ENCODE measurements around the gene AKAP1. TPM values are rescaled to one million over a fixed set of nuclear protein-coding genes. Genes with fewer than 3 reads are reported as not detected.
"Not testable (repeated sequence)": the region's sequence is repeated elsewhere in the genome, so short reads cannot be mapped to it uniquely, and the experiment has no call there.

The AKAP1 gene
- polyA plus RNA-seq, 10 donors = 39.6 to 83.3 (median 63.5) TPM

DNA sequence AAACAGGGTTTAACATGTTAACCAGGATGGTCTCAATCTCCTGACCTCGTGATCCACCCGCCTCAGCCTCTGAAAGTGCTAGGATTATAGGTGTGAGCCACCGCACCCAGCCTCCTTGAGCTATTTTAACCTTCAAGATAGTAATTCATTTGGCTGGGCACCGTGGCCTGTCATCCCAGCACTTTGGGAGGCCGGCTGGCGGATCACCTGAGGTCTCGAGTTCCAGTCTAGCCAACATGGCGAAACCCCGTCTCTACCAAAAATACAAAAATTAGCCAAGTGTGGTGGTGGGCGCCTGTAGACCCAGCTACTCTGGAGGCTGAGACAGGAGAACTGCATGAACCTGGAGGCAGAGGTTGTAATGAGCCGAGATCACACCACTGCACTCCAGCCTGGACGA lies 17.6 kb downstream of the AKAP1 start:
- DNase-seq = not testable (repeated sequence)

DNA sequence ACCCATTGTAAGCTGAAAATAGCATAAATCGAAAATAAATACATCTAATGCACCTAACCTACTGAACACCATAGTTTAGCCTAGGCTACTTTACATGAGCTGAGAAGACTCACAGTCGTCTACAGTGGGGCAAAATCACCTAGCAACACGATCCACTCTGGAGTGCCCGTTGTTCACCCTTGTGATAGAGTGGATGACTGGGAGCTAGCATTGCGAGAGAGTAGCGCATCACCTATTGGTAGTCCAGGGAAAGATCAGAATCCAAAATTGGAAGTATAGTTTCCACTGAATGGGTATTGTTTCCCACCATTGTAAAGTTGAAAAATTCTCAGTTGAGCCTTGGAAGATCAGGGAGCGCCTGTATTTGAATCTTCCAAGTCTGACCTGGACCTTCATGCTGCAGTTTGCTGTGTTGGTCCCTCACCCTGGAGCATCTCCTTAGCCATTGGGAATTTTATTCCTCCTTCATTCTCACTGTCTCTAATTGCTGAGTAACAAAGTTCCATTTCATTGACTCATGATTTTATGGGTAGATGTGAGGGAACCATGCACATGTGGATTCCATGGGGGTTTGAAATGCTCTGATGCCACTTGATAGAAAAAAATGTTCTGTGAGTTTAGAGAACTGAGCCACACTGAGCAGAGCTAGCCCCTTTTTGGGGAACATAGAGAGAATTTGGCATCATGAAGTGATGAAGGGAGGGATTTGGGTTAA lies 19.6 kb downstream of the AKAP1 start:
- no peak for DNase-seq

DNA sequence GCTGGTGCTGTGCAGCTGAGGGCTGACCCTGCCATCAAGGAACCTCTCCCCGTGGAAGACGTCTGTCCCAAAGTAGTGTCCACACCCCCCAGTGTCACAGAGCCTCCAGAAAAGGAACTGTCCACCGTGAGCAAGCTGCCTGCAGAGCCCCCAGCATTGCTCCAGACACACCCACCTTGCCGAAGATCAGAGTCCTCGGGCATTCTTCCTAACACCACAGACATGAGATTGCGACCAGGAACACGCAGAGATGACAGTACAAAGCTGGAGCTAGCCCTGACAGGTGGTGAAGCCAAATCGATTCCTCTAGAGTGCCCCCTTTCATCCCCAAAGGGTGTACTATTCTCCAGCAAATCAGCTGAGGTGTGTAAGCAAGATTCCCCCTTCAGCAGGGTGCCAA lies 20.5 kb downstream of the AKAP1 start:
- DNase-seq = no peak

DNA sequence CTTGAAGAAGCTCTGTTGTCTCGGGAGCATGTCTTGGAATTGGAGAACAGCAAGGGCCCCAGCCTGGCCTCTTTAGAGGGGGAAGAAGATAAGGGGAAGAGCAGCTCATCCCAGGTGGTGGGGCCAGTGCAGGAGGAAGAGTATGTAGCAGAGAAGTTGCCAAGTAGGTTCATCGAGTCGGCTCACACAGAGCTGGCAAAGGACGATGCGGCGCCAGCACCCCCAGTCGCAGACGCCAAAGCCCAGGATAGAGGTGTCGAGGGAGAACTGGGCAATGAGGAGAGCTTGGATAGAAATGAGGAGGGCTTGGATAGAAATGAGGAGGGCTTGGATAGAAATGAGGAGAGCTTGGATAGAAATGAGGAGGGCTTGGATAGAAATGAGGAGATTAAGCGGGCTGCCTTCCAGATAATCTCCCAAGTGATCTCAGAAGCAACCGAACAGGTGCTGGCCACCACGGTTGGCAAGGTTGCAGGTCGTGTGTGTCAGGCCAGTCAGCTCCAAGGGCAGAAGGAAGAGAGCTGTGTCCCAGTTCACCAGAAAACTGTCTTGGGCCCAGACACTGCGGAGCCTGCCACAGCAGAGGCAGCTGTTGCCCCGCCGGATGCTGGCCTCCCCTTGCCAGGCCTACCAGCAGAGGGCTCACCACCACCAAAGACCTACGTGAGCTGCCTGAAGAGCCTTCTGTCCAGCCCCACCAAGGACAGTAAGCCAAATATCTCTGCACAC lies 21.2 kb downstream of the AKAP1 start:
- peak in 1 of 3 donors; percentile 34 for DNase-seq

DNA sequence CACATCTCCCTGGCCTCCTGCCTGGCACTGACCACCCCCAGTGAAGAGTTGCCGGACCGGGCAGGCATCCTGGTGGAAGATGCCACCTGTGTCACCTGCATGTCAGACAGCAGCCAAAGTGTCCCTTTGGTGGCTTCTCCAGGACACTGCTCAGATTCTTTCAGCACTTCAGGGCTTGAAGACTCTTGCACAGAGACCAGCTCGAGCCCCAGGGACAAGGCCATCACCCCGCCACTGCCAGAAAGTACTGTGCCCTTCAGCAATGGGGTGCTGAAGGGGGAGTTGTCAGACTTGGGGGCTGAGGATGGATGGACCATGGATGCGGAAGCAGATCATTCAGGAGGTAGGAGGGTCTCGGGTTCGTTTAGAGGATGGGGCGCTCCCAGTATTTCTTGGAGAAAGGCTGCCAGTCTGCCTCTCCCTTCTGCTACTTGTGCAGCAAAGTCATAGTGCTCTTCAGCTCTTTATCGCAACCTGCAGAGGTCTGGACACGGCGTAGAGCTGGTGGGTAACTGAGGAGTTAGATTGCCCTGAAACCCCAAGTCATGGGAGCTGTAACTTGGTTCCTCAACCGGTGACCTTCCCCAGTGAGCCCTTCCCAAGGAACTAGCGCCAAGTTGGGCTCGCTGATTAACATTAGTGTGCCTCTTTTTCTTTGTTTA lies 21.9 kb downstream of the AKAP1 start:
- no peak for DNase-seq

DNA sequence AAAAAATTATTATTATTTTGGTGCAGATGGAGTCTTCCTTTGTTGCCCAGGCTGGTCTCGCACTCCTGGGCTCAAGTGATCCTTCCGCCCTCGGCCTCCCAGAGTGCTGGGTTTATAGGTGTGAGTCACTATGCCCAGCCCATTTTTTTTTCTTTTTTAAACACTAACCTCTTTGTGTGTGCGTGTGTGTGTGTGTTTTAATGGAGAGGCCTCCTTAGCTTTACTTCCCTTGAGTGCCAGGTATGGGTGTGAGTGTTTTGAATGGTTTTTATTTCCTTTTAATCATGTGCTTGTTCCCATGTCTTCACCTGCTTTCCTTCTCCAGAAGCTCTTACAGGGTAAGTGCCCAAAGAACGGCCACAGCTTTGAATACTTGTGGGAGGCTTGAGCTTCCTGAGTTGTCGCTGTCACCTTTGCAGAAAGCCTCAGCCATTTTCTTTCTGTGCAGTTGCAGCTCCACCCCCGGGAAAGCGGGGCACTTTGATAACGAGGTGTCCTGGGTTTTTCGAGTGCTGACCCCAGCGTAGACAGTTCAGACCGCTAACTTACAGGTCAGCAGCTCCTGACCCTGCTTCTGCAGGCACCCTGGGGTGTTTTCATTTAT lies 22.6 kb downstream of the AKAP1 start:
- DNase-seq = no peak

DNA sequence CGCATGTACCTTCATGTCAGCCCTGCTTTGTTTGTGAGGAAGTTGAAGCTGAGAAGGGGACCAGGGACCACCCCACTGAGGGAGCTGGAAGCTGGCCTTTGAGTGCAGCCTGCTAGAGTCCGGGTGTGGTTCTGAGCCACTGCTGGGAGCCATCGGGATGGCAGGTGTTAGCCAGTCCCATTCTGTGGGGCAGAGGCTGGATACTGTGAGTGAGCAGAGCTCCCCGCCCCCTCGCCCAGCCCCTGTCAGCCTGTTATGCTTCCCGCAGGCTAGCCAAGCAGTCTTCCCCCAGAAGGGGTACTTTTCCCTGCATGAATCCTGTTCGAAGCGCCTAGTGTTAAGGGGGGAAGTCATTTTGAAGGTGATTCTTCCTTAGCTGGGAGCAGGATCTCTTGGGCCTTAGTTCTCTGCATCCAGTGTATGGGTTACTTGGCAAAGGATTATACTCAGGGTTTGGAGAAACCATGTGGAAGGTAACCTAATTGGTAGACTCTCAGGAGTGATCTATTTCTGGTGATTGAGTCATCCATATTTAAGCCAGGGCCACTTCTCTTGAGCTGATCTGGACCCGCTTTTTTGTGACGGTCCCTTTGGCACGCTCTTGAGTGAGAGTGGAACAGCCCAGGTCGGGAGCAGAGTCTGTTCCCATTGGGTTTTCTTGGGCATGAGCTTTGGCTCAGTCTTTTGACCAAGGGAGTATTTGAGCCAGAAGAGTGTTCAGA lies 23.8 kb downstream of the AKAP1 start:
- peak in 1 of 3 donors; percentile 34 for DNase-seq

DNA sequence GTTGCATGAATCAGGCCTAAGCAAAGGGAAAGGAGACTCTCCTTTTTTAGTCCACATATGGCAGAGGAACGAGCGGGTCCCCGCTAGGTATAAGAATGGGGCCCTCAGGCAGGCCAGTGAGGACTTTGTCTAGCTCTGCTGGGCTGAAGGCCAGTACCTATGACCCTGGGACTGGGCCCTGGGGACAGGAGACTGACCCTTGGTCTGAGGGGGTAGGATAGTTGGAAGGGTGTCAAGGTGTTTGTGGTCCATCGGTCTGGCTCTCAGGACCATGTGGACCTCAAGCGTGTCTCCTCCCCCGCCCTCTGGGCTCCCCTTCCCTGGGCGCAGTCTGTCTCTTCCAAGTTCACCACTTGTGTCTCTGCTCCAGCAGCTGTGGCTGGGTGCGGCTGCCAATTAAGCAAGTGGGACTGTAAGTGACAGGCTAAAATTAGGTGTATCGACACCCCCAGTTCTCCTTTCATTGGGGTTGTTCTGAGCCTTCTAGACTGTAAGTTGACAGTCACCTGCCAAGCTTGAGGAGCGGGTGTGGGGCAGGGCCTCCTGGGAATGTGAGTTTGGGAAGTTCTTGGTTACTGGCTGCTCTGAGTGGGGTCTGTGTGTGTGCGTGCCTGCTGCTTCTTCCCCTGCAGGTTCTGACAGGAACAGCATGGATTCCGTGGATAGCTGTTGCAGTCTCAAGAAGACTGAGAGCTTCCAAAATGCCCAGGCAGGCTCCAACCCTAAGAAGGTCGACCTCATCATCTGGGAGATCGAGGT lies 24.5 kb downstream of the AKAP1 start:
- DNase-seq = peak in 2 of 3 donors; percentile 77 to 80

DNA sequence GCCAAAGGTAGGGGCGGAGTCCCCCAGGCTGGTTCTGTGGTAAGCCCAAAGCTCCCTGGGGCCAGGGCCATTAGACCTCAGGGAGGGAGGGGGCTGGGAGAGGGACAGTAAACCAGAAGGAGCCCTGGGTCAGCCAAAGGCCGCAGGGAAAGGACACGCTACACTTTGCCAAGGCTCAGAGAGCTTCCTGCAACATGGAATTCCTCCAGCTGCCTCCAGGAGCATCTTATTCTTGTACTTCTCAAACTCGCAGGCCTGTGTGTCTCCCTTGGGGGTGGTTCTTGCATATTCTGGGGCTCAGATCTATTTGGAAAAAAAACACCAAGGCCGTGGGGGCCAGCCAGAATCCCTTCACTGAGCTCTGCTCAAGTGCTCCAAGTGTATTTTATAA lies 25.1 kb downstream of the AKAP1 start:
- peak in 2 of 3 donors; percentile 79 to 92 for DNase-seq

DNA sequence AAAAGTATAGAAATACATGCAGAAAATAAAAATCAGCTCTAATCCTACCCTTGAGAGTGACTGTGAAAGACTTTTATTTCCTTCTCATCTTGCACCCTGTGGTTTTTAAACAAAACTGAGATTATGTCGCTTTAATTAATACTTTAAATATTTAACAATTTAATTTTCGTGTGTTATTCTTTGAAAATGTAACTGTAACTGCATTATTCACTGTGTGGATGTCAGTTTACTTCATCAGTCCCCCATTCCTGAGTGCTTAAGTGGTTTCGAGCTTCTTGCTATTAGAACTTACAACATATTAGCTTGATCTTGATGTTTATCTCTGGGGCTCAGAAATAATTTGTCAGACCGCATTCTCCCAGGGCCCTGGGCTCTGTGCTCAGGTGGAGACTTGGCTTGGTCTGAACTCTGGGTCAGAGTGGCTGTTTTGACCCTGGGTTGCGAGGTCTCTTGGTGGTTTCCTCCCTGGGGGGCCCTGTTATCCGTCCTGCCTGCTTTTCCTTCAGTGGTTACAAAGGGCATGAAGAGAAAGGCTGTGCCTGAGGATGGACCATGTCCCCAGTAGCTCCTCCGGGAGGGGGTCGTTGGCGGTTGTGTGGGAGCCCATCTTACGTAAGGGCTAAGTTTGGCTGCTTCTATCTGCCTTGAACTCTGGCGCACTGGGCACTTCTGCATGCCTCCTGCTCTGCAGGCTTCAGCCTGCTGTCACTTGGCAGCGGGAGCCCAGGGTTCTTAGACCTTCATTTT lies 25.7 kb downstream of the AKAP1 start:
- DNase-seq = no peak

DNA sequence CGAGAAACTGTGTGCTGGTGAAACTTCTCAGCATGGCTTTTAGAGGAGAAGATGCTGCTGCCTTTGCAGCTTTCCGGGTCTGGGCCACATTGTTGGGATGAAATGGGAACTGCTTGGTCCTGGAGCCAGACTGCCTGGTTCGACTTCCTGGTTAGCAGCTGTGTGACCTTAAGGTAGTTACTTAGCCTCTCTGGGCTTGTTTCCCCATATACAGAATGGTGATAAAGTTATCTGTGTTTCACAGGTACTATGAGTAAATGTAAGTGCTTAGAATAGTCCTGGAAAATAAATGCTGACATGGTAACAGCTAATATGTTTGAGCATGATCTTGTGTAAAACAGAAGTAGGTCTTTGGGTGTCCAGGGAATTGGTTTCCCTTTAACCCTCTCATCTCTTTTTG lies 26.3 kb downstream of the AKAP1 start:
- no peak for DNase-seq

DNA sequence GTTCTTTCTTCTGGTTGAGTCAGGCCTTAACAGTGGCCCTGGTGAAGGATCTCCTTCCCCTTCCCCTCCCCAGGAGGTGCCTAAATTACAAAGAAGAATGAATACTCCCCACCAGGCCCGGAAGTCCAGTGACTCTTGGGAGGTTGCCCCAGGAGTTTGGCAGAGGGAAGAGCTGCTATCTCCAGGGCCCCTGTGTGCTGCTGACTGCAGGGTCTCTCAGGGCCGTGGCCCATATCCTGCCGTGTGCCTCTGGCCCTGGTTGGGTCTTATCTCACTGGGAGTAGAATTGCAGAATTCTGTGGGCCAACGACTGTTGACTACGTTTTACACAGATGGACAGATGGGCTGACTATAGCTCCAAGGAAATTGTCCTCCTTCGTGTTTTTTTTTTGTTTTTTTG lies 28.0 kb downstream of the AKAP1 start:
- no peak for DNase-seq

DNA sequence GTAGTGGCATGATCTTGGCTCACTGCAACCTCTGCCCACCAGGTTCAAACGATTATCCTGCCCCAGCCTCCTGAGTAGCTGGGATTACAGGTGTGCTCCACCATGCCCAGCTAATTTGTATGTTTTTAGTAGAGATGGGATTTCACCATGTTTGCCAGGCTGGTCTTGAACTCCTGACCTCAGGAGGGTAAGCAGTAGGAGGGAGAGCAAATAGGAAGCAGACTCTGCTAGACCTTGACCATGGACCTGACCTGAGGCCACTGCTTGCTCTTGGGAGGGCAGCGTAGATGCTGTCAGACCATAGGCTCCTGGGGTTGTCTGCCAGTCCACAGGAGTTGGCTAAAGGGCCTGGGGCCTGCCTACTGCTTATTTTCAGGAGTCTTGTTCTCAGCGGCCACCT lies 28.6 kb downstream of the AKAP1 start:
- DNase-seq = no peak

DNA sequence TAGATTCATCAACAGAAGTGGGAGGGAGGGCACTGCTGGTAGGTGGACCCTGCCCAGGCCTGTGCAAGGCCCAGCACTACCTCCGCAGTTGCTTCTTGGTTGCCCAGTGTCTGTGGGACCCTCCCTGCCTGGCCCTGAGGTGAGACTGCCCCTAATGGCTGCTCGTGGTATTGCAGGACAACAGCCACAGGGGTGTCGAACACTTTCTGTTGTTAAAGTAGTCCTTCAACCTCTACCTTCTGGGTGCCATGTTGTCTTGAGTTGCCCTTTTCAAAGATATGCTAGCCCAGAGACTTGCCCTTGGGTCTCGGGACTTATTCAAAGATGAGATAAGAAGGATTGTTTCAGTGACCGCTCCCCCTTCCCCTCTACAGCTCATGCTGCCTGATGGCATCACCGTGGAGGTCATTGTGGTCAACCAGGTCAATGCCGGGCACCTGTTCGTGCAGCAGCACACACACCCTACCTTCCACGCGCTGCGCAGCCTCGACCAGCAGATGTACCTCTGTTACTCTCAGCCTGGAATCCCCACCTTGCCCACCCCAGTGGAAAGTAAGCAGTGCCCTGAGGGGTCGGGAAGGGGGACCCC lies 29.1 kb downstream of the AKAP1 start:
- no peak for DNase-seq

DNA sequence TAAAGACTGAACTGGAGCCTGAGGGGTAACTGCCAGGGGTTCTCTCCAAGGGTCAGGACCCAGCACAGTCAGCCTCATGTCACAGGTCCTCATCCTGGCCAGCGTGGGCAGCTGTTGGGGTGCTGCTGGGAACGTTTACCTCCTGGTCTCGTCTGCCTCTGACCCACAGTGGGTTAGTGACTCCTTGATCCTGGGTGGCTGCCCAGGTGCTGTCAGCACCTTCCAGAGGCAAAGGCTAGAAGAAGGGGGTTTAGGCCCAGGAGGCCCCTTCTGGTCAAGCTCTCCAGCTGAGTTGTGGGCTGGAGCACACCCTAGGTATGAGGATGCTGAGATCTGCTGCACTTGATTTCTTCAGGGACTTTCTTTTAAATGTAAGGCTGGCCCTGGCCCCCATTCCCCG lies 30.3 kb downstream of the AKAP1 start:
- no peak for DNase-seq

DNA sequence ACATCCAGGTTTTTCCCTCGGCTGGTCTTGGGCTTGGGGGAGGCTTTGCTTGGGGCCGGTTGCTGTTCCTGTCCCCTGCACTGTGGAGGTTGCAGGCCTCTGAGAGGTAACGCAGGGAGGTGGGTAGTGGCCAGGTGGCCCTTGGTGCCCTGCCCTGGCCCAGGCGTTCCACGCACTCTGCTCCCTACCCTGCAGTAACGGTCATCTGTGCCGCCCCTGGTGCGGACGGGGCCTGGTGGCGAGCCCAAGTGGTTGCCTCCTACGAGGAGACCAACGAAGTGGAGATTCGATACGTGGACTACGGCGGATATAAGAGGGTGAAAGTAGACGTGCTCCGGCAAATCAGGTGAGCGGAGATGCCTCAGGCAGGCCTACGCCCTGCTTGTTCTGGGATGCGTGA lies 30.9 kb downstream of the AKAP1 start:
- no peak for DNase-seq

DNA sequence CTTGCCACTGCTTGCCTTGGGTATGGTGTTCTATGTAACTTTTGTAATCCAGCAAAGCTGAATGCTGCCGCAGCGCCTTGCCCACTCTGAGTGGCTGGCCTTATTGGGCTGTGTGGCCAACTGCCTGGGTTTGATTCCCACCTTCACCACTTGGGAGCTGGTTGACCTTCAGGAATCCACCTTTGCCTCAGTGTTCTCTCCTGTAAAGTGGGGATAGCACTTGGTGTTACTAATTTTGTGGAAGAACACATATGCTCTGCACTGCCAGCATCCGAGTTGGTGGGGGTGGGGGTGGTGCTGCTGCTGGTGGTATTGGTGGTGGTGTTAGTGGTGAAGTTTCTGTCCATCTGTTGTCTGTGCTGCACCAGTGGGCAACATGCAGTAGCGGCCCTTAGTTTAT lies 32.8 kb downstream of the AKAP1 start:
- no peak for DNase-seq

DNA sequence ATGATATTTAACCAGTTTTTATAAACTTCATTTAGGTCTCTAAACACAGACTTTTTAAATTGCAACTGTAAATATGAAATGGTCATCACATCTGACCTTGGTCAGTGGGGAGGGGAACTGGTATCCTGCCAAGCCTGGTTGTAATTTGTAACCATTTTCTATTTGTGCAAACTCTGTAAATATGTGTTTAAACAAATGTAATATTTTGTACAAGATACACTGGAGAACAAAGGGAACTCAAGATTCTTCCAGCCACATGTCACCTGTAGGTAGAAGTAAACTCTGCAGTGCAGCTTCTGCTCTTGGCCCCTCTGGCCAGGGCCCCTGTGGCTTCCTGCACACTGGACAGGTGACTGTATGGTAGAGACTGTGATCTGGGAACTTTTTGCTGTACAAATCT lies 35.8 kb downstream of the AKAP1 start:
- DNase-seq = no peak

DNA sequence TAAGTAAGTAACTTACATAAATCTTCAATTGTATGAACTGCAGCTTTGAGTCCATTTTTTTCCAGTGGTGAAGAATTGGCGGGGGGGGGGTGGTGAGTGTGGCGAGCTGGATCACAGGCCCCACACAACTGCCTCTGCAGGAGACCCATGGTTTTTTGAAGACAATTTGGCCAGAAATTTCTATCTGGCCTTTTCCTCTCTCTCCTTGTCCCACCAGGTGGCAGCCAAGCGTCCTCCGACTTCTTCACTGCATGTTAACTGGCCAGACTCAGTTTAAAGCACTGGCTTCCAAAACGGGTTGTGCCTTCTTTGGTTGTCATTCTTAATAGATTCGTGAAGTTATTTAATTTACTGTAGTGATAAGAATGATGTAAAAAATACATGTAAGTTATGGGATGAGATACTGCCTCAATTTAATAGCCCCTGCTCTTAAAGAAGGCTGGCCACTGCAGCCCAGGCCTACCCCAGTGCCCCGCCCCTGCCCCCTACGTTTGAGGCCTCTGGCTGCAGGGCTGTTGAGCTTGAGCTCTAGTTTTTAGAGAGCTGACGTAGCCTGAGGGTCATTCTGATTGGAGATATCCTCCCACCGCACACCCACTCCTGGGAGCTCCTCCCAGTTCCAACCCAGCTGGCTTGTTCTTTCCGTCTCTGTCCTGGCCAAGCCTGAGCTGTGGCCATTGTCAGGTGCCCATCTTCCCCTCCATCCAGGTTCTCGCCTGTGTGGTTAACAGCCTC lies 36.4 kb downstream of the AKAP1 start:
- DNase-seq = peak in 1 of 3 donors; percentile 58

Data from muscle of back (tissue), 11 donors.